HCT116 (cell line): ENCODE measurements around the gene PAOX. TPM values are rescaled to one million over a fixed set of nuclear protein-coding genes. Genes with fewer than 3 reads are reported as not detected.

Experiments
- ATAC-seq: fragments of 200-7000 bp; cut with Tn5 transposase; 2 replicates; pipeline ENCODE4 v1.9.1; 2020; ENCODE audit warnings: mild to moderate bottlenecking, moderate library complexity
- BruUV-seq: library from RNA; stranded (reverse); fragments of 400-500 nt; replicated peaks from 2 replicates; lab custom pipeline; 2021; lab: Mats Ljungman, UMichigan
- CTCF ChIA-PET: fragments of 300-600 bp; sonication (Branson Sonifier 250); formaldehyde crosslinking; loops from one replicate; lab custom pipeline; 2021; ENCODE audit warnings: antibody characterized with exemption; lab: Charles Lee
- POLR2A ChIA-PET: fragments of 300-600, 350-600 bp; sonication (Branson Sonifier 250); formaldehyde crosslinking; loops from one replicate; lab custom pipeline; 2021; ENCODE audit warnings: antibody characterized with exemption; lab: Charles Lee
- RAD21 ChIA-PET, 2 experiments: fragments of 300-600 bp; sonication (Branson Sonifier 250); formaldehyde crosslinking; loops; one replicate each; lab custom pipeline; 2023; ENCODE audit warnings: low total read pairs in 2 of 2; ENCODE audit not compliant: uncharacterized antibody in 2 of 2, unreplicated experiment in 2 of 2, low non-redundant PET in 1 of 2; lab: Charles Lee
- DNase-seq: peaks from one replicate; pipeline ENCODE4 v3.0.0-alpha.2; 2010; ENCODE audit warnings: low read depth, low spot score
- H2AFZ ChIP-seq: fragments of 200-600 bp; shearing (Covaris generic), sonication (generic); 2 replicates; pipeline ENCODE4 v1.6.1; 2017; ENCODE audit warnings: low read depth, mixed run types, mixed read lengths, antibody characterized with exemption, low read length; ENCODE audit not compliant: poor library complexity, severe bottlenecking
- H3K27ac ChIP-seq: 2 replicates; pipeline ENCODE4 v1.5.1; 2012; ENCODE audit warnings: low read depth, low read length
- H3K27me3 ChIP-seq: fragments of 200-600 bp; sonication (generic); 2 replicates; pipeline ENCODE4 v1.6.1; 2016; ENCODE audit warnings: mixed run types, low read length, mixed read lengths; ENCODE audit not compliant: insufficient read depth
- H3K36me3 ChIP-seq, 2 experiments: fragments of 200-500 bp in 1 of 2; fragments of 200-600 bp in 1 of 2; sonication (Bioruptor generic) in 1 of 2; sonication (generic) in 1 of 2; 2 replicates each; pipeline versions ENCODE4 v1.5.1 to v1.6.1; 2014 to 2016; ENCODE audit warnings: low read length in 2 of 2, inconsistent platforms in 1 of 2, mixed read lengths in 1 of 2, mixed run types in 1 of 2; ENCODE audit not compliant: insufficient read depth in 2 of 2, control insufficient read depth in 1 of 2
- H3K4me1 ChIP-seq, 2 experiments: fragments of 200-600 bp in 1 of 2; sonication (generic) in 1 of 2; 2 replicates each; pipeline versions ENCODE4 v1.5.1 to v1.6.1; 2012 to 2017; ENCODE audit warnings: low read length in 2 of 2, inconsistent platforms in 1 of 2, mild to moderate bottlenecking in 1 of 2, mixed read lengths in 1 of 2, mixed run types in 1 of 2, moderate library complexity in 1 of 2; ENCODE audit not compliant: insufficient read depth in 2 of 2, control insufficient read depth in 1 of 2
- H3K4me2 ChIP-seq: fragments of 200-600 bp; sonication (generic); 2 replicates; pipeline ENCODE4 v1.6.1; 2017; ENCODE audit warnings: mixed run types, low read length, mixed read lengths
- H3K4me3 ChIP-seq, 2 experiments: fragments of 200-600 bp in 1 of 2; sonication (generic) in 1 of 2; replicated peaks in 1 of 2; 2 replicates each; pipeline ENCODE4 v1.5.1; 2011 to 2016; ENCODE audit warnings: low read length in 2 of 2, control low read depth in 1 of 2, low read depth in 1 of 2, mild to moderate bottlenecking in 1 of 2, mixed read lengths in 1 of 2, mixed run types in 1 of 2
- H3K79me2 ChIP-seq: fragments of 200-600 bp; sonication (generic); 2 replicates; pipeline ENCODE4 v1.6.1; 2017; ENCODE audit warnings: mild to moderate bottlenecking, mixed run types, low read length, moderate library complexity, mixed read lengths; ENCODE audit not compliant: insufficient read depth
- H3K9ac ChIP-seq: fragments of 200-600 bp; sonication (generic); 2 replicates; pipeline ENCODE4 v1.6.1; 2016; ENCODE audit warnings: low read length, mixed read lengths
- H3K9me2 ChIP-seq: fragments of 200-600 bp; sonication (generic), shearing (Covaris generic); 2 replicates; pipeline ENCODE4 v1.6.1; 2017; ENCODE audit warnings: mixed run types, mild to moderate bottlenecking, moderate library complexity; ENCODE audit not compliant: insufficient read depth
- H3K9me3 ChIP-seq, 2 experiments: fragments of 200-500 bp in 1 of 2; fragments of 200-600 bp in 1 of 2; sonication (Bioruptor generic) in 1 of 2; sonication (generic) in 1 of 2; 2 replicates each; pipeline ENCODE4 v1.6.1; 2014 to 2017; ENCODE audit warnings: low read length in 2 of 2, mixed read lengths in 2 of 2, inconsistent platforms in 1 of 2, low read depth in 1 of 2, mild to moderate bottlenecking in 1 of 2, mixed run types in 1 of 2, moderate library complexity in 1 of 2; ENCODE audit not compliant: control insufficient read depth in 1 of 2, insufficient read depth in 1 of 2
- H4K20me1 ChIP-seq: fragments of 200-600 bp; sonication (generic), shearing (Covaris generic); 2 replicates; pipeline ENCODE4 v1.6.1; 2017; ENCODE audit warnings: mixed run types, mild to moderate bottlenecking, moderate library complexity; ENCODE audit not compliant: insufficient read depth
- ATF3 ChIP-seq: IDR thresholded peaks from 2 replicates; pipeline ENCODE4 v1.6.1; 2012
- CBX3 ChIP-seq: IDR thresholded peaks from 2 replicates; pipeline ENCODE4 v1.6.1; 2012; ENCODE audit warnings: low read depth
- CEBPB ChIP-seq: IDR thresholded peaks from 2 replicates; pipeline ENCODE4 v1.6.1; 2012; ENCODE audit warnings: low read depth
- CTCF ChIP-seq, 3 experiments: fragments of 200-600 bp in 1 of 3; sonication (generic) in 1 of 3; IDR thresholded peaks in 2 of 3; conservative IDR thresholded peaks in 1 of 3; 2 replicates each; pipeline ENCODE4 v1.5.1; 2012 to 2017; ENCODE audit warnings: low read depth in 2 of 3, low read length in 2 of 3, antibody characterized with exemption in 1 of 3, borderline replicate concordance in 1 of 3, control low read depth in 1 of 3, mild to moderate bottlenecking in 1 of 3, mixed read lengths in 1 of 3, mixed run types in 1 of 3, moderate library complexity in 1 of 3; ENCODE audit not compliant: insufficient read depth in 1 of 3
- EGR1 ChIP-seq: IDR thresholded peaks from 2 replicates; pipeline ENCODE4 v1.6.1; 2012; ENCODE audit warnings: low read depth
- ELF1 ChIP-seq: IDR thresholded peaks from 2 replicates; pipeline ENCODE4 v1.6.1; 2012; ENCODE audit warnings: low read depth, borderline replicate concordance
- EZH2 ChIP-seq: fragments of 200-600 bp; sonication (generic); IDR thresholded peaks from 2 replicates; pipeline ENCODE4 v1.6.1; 2017; ENCODE audit warnings: antibody characterized with exemption, mixed run types
- EZH2phosphoT487 ChIP-seq: fragments of 200-600 bp; IDR thresholded peaks from 2 replicates; pipeline ENCODE4 v1.6.1; 2018; ENCODE audit warnings: antibody characterized with exemption, borderline replicate concordance
- MAX ChIP-seq: IDR thresholded peaks from 2 replicates; pipeline ENCODE4 v1.6.1; 2012
- RAD21 ChIP-seq: IDR thresholded peaks from 2 replicates; pipeline ENCODE4 v1.6.1; 2012; ENCODE audit warnings: low read depth, mild to moderate bottlenecking
- REST ChIP-seq: IDR thresholded peaks from 2 replicates; pipeline ENCODE4 v1.6.1; 2012; ENCODE audit warnings: low read depth
- SIN3A ChIP-seq: IDR thresholded peaks from 2 replicates; pipeline ENCODE4 v1.6.1; 2012; ENCODE audit warnings: low read depth
- SP1 ChIP-seq: IDR thresholded peaks from 2 replicates; pipeline ENCODE4 v1.6.1; 2012; ENCODE audit warnings: low read depth
- SRF ChIP-seq: IDR thresholded peaks from 2 replicates; pipeline ENCODE4 v1.6.1; 2012; ENCODE audit warnings: low read depth
- YY1 ChIP-seq: IDR thresholded peaks from 2 replicates; pipeline ENCODE4 v1.6.1; 2011; ENCODE audit warnings: low read length, low read depth, moderate library complexity, mild to moderate bottlenecking; ENCODE audit not compliant: insufficient replicate concordance; ENCODE audit errors: extremely low read depth
- ZFX ChIP-seq: fragments of 450-650 bp; IDR thresholded peaks from 2 replicates; pipeline ENCODE4 v1.6.1; 2017
- intact Hi-C: fragments of 100-400 bp; cut with micrococcal nuclease; formaldehyde crosslinking; loops from 2 replicates; pipeline ENCODE4 v1.10.0; 2022
- total RNA-seq: library from RNA; stranded (reverse); gene quantifications from one replicate; pipeline ENCODE4 v1.2.1, GENCODE V29; 2021; ENCODE audit not compliant: unreplicated experiment

Gene PAOX
- total RNA-seq, 1 experiment from 2014 or later: 3.5 TPM

GRCh38 chr10:133354672-133355240, 24.3 kb upstream of the PAOX start:
- Histone ChIP-seq H2AFZ (no peak overlapping the region), H3K9me3 (no peaks in the 10 kb centered on the region), H3K4me3 (no peak overlapping the region), H3K4me2 (no peak overlapping the region), H3K79me2 (peaks cover 6% of the 10 kb centered on the region; the same call in 1 of the 2 replicates), H3K27me3 (no peaks in the 10 kb centered on the region), H3K4me1 (peaks cover 3 to 5% of the 10 kb centered on the region in 2 experiments; a peak in 2 of 4 replicates), H3K27ac (no peak overlapping the region), H3K9me2 (no peaks in the 10 kb centered on the region), H3K36me3 (no peaks in the 10 kb centered on the region), H3K9ac (no peak overlapping the region), H4K20me1 (no peaks in the 10 kb centered on the region)
- ChIA-PET CTCF (no interaction called here), POLR2A (no interaction called here), RAD21 (no interaction called here)
- no peak for ATAC-seq
- no peak for TF ChIP-seq EZH2phosphoT487
- no peak for DNase-seq
- BruUV-seq: no TSS peak
- intact Hi-C loops: no loop called here

GRCh38 chr10:133355266-133355665, 23.8 kb upstream of the PAOX start:
- Histone ChIP-seq H3K4me1 (peaks cover 3 to 5% of the 10 kb centered on the region in 2 experiments; a peak in 2 of 4 replicates), H3K36me3 (no peaks in the 10 kb centered on the region), H2AFZ (no peak overlapping the region), H3K9me3 (no peaks in the 10 kb centered on the region), H3K4me3 (no peak overlapping the region), H3K27ac (no peak overlapping the region), H4K20me1 (no peaks in the 10 kb centered on the region), H3K4me2 (no peak overlapping the region), H3K79me2 (peaks cover 6% of the 10 kb centered on the region; the same call in 1 of the 2 replicates), H3K9ac (no peak overlapping the region), H3K27me3 (no peaks in the 10 kb centered on the region), H3K9me2 (no peaks in the 10 kb centered on the region)
- ChIA-PET RAD21 (no interaction called here), POLR2A (no interaction called here), CTCF (no interaction called here)
- intact Hi-C loops: no loop called here
- no TSS peak for BruUV-seq
- ATAC-seq (no peak), DNase-seq (no peak)
- no peak for TF ChIP-seq SP1
- no peak for TF ChIP-seq EZH2phosphoT487
- no peak for TF ChIP-seq EZH2
- no peak for TF ChIP-seq RAD21
- no peak for TF ChIP-seq REST
- no peak for TF ChIP-seq CTCF (IDR thresholded peaks at IDR 0.05 in 2 of 3, conservative IDR thresholded peaks at IDR 0.05 in 1 of 3; ENCODE audit: borderline replicate concordance in 1 of 3, insufficient read depth in 1 of 3, low read depth in 2 of 3, low read length in 2 of 3)
- no peak for TF ChIP-seq CEBPB
- no peak for TF ChIP-seq CBX3
- no peak for TF ChIP-seq ZFX
- no peak for TF ChIP-seq YY1
- no peak for TF ChIP-seq SIN3A
- no peak for TF ChIP-seq MAX
- TF ChIP-seq SRF: no peak
- TF ChIP-seq ATF3: no peak
- TF ChIP-seq ELF1: no peak
- TF ChIP-seq EGR1: no peak
